ENCODE measurements around the gene CROT.
A peak's percentile ranks its signal among the peaks of the same experiment; 100 is the strongest.

CROT gene

GRCh38 chr7:87345166-87345927 is at the start of gene CROT:
TSS of gene CROT (plus strand) at chr7:87345664. CDS start at chr7:87349069, 3,405 bp downstream.
- TF ChIP-seq EZH2 (IDR thresholded peaks at IDR 0.05; ENCODE audit: borderline replicate concordance, low read length) (no peak), CTCF (IDR thresholded peaks at IDR 0.05; ENCODE audit: low read length) (0 out of 2 replicates have a peak, but pooled peaks have one; percentile 4)
- H3K27ac ChIP-seq (ENCODE audit: low read depth, low read length, poor library complexity, severe bottlenecking): peak within 1 kb of the TSS; percentile 57
- H3K9me2 ChIP-seq (ENCODE audit: low read depth, low read length): no peaks in the 10 kb centered on the region
- peaks cover 14% of the 10 kb centered on the region for H3K79me2 ChIP-seq (ENCODE audit: insufficient read depth, low read length)
- peaks cover 41% of the 10 kb centered on the region for H3K36me3 ChIP-seq (ENCODE audit: insufficient read depth, low read length)
- H3K4me2 ChIP-seq (ENCODE audit: low read length): peak within 1 kb of the TSS; percentile 95
- H3F3A ChIP-seq (ENCODE audit: insufficient read depth, low read length): no peaks in the 10 kb centered on the region
- H3K9ac ChIP-seq (ENCODE audit: low read length): peak within 1 kb of the TSS; percentile 78
- H3K9me3 ChIP-seq (ENCODE audit: low read length): no peaks in the 10 kb centered on the region
- peak within 1 kb of the TSS; percentile 73 for H2AFZ ChIP-seq (ENCODE audit: low read length)
- peaks cover 48% of the 10 kb centered on the region for H3K4me1 ChIP-seq (ENCODE audit: insufficient read depth, low read length, severe bottlenecking)
- peak within 1 kb of the TSS; percentile 68 for H3K4me3 ChIP-seq (ENCODE audit: low read depth, low read length, poor library complexity, severe bottlenecking)
- H4K20me1 ChIP-seq (ENCODE audit: insufficient read depth, low read length): no peaks in the 10 kb centered on the region
- no peaks in the 10 kb centered on the region for H3K27me3 ChIP-seq (ENCODE audit: insufficient read depth, low read length)

- Histone ChIP-seq H3K4me2 (ENCODE audit: low read length) (no peak overlapping the region), H3K9me3 (ENCODE audit: low read length) (peaks cover 5% of the 10 kb centered on the region; the same call in 1 of the 2 replicates), H3K4me3 (ENCODE audit: low read depth, low read length, poor library complexity, severe bottlenecking) (no peak overlapping the region), H4K20me1 (ENCODE audit: insufficient read depth, low read length) (no peaks in the 10 kb centered on the region), H3K79me2 (ENCODE audit: insufficient read depth, low read length) (no peaks in the 10 kb centered on the region), H3K36me3 (ENCODE audit: insufficient read depth, low read length) (no peaks in the 10 kb centered on the region), H3F3A (ENCODE audit: insufficient read depth, low read length) (no peaks in the 10 kb centered on the region), H3K9ac (ENCODE audit: low read length) (no peak overlapping the region), H2AFZ (ENCODE audit: low read length) (no peak overlapping the region), H3K4me1 (ENCODE audit: insufficient read depth, low read length, severe bottlenecking) (no peaks in the 10 kb centered on the region), H3K9me2 (ENCODE audit: low read depth, low read length) (no peaks in the 10 kb centered on the region; the same call in 1 of the 2 replicates), H3K27ac (ENCODE audit: low read depth, low read length, poor library complexity, severe bottlenecking) (no peak overlapping the region), H3K27me3 (ENCODE audit: insufficient read depth, low read length) (no peaks in the 10 kb centered on the region)
- TF ChIP-seq CTCF (IDR thresholded peaks at IDR 0.05; ENCODE audit: low read length) (no peak), EZH2 (IDR thresholded peaks at IDR 0.05; ENCODE audit: borderline replicate concordance, low read length) (no peak)
Measured at GRCh38 chr7:87300756-87301155, 44.7 kb upstream of the CROT start.

GRCh38 chr7:87310790-87311419 is 34.6 kb upstream of the CROT start:
- Histone ChIP-seq H3K4me2 (ENCODE audit: low read length) (no peak overlapping the region), H3K36me3 (ENCODE audit: insufficient read depth, low read length) (no peaks in the 10 kb centered on the region), H3K4me1 (ENCODE audit: insufficient read depth, low read length, severe bottlenecking) (no peaks in the 10 kb centered on the region), H2AFZ (ENCODE audit: low read length) (no peak overlapping the region), H3K27ac (ENCODE audit: low read depth, low read length, poor library complexity, severe bottlenecking) (no peak overlapping the region), H3K79me2 (ENCODE audit: insufficient read depth, low read length) (no peaks in the 10 kb centered on the region), H3F3A (ENCODE audit: insufficient read depth, low read length) (no peaks in the 10 kb centered on the region), H3K9me3 (ENCODE audit: low read length) (no peaks in the 10 kb centered on the region), H4K20me1 (ENCODE audit: insufficient read depth, low read length) (no peaks in the 10 kb centered on the region), H3K4me3 (ENCODE audit: low read depth, low read length, poor library complexity, severe bottlenecking) (no peak overlapping the region), H3K9ac (ENCODE audit: low read length) (no peak overlapping the region), H3K27me3 (ENCODE audit: insufficient read depth, low read length) (no peaks in the 10 kb centered on the region), H3K9me2 (ENCODE audit: low read depth, low read length) (no peaks in the 10 kb centered on the region)
- TF ChIP-seq EZH2 (IDR thresholded peaks at IDR 0.05; ENCODE audit: borderline replicate concordance, low read length): no peak
- TF ChIP-seq CTCF (IDR thresholded peaks at IDR 0.05; ENCODE audit: low read length): no peak

All from OCI-LY1 (cell line).